ENCODE data around the gene ZNF358. TPM values are rescaled to one million over a fixed set of nuclear protein-coding genes. Genes with fewer than 3 reads are reported as not detected.

ZNF358 gene
- total and polyA plus RNA-seq, 2 donors (not counting 3 experiments of a cell fraction or from before 2014, with no cell fraction given) = 51.2 to 83.2 TPM

- dilution Hi-C loops (cut with MboI; ENCODE audit: extremely low pct_ligation_motif_present, low sequenced_read_pairs) (no loop called here), intact Hi-C loops (cut with micrococcal nuclease) (no loop called here)
Measured at GRCh38 chr19:7556696-7557315, 40.9 kb downstream of the ZNF358 start.

More at GRCh38 chr19:7556696-7557315, 40.9 kb downstream of the ZNF358 start:
- H4K20me1 ChIP-seq (replicated peaks; ENCODE audit: control insufficient read depth, extremely low read depth, insufficient read depth, low read length) = no peaks in the 10 kb centered on the region
- POLR2A ChIA-PET = no interaction called here
- no peak overlapping the region for H3K4me2 ChIP-seq (ENCODE audit: insufficient read depth, low read length)
- no peaks in the 10 kb centered on the region for H3K9me3 ChIP-seq (replicated peaks; ENCODE audit: control insufficient read depth, insufficient read depth, low read length)
- no peak for DNase-seq (ENCODE audit: low read depth, low spot score)
- CTCF ChIA-PET = interaction anchor here (3.6 kb wide), 1 partner anchor 11 kb away, joined by 22 read pairs; no protein-coding TSS in a partner anchor
- H3K9ac ChIP-seq (replicated peaks; ENCODE audit: extremely low read depth, insufficient read depth, low read length) = no peak overlapping the region
- no peaks in the 10 kb centered on the region for H3K27me3 ChIP-seq (ENCODE audit: control insufficient read depth in 2 of 2, insufficient read depth in 2 of 2, low read length in 2 of 2)
- H3K9me1 ChIP-seq (replicated peaks; ENCODE audit: control insufficient read depth, extremely low read depth, insufficient read depth, low read length) = no peaks in the 10 kb centered on the region
- no peak overlapping the region for H3K4me3 ChIP-seq (replicated peaks in 1 of 3; ENCODE audit: insufficient read depth in 1 of 3, low read depth in 1 of 3, low read length in 3 of 3)
- FAIRE-seq = no peak
- TF ChIP-seq MAX (IDR thresholded peaks at IDR 0.05; ENCODE audit: insufficient read depth, insufficient read length) = no peak
- TF ChIP-seq CTCF (IDR thresholded peaks at IDR 0.05; ENCODE audit: extremely low read depth in 1 of 2, insufficient read depth in 1 of 2, low read depth in 1 of 2, low read length in 2 of 2) = no peak
- no peak for TF ChIP-seq MYC (IDR thresholded peaks at IDR 0.05; ENCODE audit: low read depth, low read length)
- no peak for TF ChIP-seq GATA2 (IDR thresholded peaks at IDR 0.05; ENCODE audit: insufficient read depth, insufficient read length, low read depth, low read length)
- TF ChIP-seq POLR2AphosphoS5 (IDR thresholded peaks at IDR 0.05; ENCODE audit: insufficient read depth, low read depth, low read length) = no peak
- TF ChIP-seq JUN (IDR thresholded peaks at IDR 0.05; ENCODE audit: borderline replicate concordance, insufficient read depth, insufficient read length, low read depth) = no peak
- no peak for TF ChIP-seq FOS (IDR thresholded peaks at IDR 0.05; ENCODE audit: borderline replicate concordance, insufficient read depth, low read length)
- TF ChIP-seq EZH2 (IDR thresholded peaks at IDR 0.05; ENCODE audit: borderline replicate concordance, low read depth, low read length, severe bottlenecking) = no peak
- no peak for TF ChIP-seq POLR2A (IDR thresholded peaks at IDR 0.05; ENCODE audit: low read depth, low read length)
- peaks cover 3 to 43% of the 10 kb centered on the region in 2 experiments for H3K36me3 ChIP-seq (ENCODE audit: control insufficient read depth in 2 of 2, extremely low read depth in 1 of 2, insufficient read depth in 2 of 2, low read length in 2 of 2)
- no peaks in the 10 kb centered on the region for H3K4me1 ChIP-seq (ENCODE audit: control insufficient read depth, extremely low read depth, insufficient read depth, low read length)
- H3K27ac ChIP-seq (ENCODE audit: insufficient read depth, low read depth, low read length) = no peak overlapping the region
- no TSS peak for BruUV-seq (replicated peaks)
- no peak overlapping the region for H2AFZ ChIP-seq (ENCODE audit: low read depth, low read length)
- no peaks in the 10 kb centered on the region for H3K79me2 ChIP-seq (ENCODE audit: control insufficient read depth, insufficient read depth, low read length)
